ENCODE data around the gene ETNK2. TPM values are rescaled to one million over a fixed set of nuclear protein-coding genes. Genes with fewer than 3 reads are reported as not detected.

Gene ETNK2
- total RNA-seq, 4 donors from 2014 or later: 6.7 to 54.4 (median 25.0) TPM

DNA sequence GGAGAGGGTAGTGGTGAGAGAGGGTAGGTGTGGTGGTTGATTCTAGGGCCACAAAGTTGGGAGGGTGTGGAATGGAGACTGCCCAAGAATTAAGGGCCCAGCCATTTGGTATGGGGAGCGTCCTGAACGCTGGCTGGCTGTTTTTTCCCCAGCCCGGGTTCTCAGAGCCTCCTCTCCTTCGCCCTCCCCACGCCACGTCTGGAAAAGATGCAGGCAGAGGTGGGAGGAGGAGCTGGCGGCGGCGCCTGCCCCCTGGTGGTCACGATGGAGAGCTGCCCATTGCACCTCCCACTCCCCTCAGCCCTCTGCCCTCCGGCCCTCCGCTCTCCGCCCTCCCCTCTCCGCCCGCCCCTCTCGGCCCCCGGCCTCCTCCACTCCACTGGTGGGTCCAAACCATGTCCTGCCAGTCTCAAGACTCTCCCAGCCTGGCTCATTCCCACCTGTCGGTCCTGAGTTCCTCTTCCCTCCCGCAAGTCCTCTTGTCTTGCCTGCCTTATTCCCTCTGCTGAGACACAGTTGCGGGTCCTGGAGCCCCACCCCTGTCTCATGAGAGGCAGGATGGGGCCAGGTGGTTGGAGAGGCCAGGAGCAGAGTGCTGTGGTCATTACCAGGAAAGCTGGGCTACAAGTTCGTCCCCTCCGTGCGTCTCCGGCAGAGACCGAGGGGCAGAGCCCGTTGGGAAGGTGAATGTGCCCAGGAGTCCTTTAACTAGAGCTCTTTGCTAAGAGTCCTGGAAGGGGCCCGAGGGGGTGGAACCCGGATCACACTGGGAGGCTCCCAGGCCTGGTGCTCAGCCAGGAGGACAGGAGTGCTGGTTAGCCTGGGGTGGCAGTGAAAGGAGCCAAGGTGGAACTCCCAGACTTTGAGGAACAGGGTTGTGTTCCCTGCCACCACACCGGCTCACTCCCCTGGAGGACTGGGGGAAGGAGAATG is 22.6 kb downstream of the ETNK2 start:
- no peak for DNase-seq
- Histone ChIP-seq H3K36me3 (peaks cover 0 to 45% (median 6%) of the 10 kb centered on the region in 3 donors), H3K4me3 (peak overlapping the region; percentile 2 to 56 (median 36)), H3K4me1 (peaks cover 33 to 72% (median 37%) of the 10 kb centered on the region in 3 donors), H3K9me3 (no peaks in the 10 kb centered on the region), H3K27ac (peak overlapping the region; percentile 3 to 79 (median 62)), H3K27me3 (no peaks in the 10 kb centered on the region)
- TF ChIP-seq, protein P1, sequence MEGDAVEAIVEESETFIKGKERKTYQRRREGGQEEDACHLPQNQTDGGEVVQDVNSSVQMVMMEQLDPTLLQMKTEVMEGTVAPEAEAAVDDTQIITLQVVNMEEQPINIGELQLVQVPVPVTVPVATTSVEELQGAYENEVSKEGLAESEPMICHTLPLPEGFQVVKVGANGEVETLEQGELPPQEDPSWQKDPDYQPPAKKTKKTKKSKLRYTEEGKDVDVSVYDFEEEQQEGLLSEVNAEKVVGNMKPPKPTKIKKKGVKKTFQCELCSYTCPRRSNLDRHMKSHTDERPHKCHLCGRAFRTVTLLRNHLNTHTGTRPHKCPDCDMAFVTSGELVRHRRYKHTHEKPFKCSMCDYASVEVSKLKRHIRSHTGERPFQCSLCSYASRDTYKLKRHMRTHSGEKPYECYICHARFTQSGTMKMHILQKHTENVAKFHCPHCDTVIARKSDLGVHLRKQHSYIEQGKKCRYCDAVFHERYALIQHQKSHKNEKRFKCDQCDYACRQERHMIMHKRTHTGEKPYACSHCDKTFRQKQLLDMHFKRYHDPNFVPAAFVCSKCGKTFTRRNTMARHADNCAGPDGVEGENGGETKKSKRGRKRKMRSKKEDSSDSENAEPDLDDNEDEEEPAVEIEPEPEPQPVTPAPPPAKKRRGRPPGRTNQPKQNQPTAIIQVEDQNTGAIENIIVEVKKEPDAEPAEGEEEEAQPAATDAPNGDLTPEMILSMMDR (IDR thresholded peaks at IDR 0.05): peak; percentile 88 to 97 (median 89)
- TF ChIP-seq POLR2A (IDR thresholded peaks at IDR 0.05): no peak
- WGBS, 2 donors: 2 to 5% methylated on average over 7 to 14 of the region's 29 CpGs
- intact Hi-C loops (cut with DNase I): no loop called here

DNA sequence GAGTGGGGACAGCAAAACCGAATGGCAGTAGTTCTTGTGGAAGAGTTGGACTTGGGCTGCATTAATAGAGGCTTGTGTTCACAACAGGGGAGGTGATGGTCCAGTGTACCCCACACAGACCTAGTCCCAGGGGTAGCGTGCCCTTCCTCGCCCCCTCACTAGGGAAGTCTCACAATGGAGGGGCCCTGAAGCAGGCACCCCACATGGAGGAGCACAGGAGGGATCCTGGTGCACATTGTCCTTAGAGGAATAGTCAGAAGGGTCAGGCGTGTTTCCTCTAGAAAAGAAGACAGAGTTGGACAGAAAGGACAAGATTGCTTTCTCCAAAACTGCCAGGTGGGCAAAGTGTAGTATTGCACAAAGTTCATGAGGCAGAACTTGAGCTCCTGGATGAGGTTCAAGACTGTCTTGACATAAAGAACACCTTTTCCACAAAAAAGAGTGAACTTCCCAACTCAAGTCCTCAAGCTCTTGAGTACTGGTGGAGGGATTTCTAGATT is 23.3 kb downstream of the ETNK2 start:
- H3K4me1 ChIP-seq: peaks cover 33 to 72% (median 37%) of the 10 kb centered on the region in 3 donors
- peak overlapping the region in 3 of 4 donors; percentile 56 to 79 (median 69) for H3K27ac ChIP-seq
- H3K36me3 ChIP-seq: peaks cover 0 to 46% (median 12%) of the 10 kb centered on the region in 3 donors
- WGBS, 2 donors: 62 to 73% methylated on average over 4 of the region's 4 CpGs
- intact Hi-C loops (cut with DNase I): no loop called here
- TF ChIP-seq, protein P1 (IDR thresholded peaks at IDR 0.05): no peak
- TF ChIP-seq POLR2A (IDR thresholded peaks at IDR 0.05): no peak
- no peaks in the 10 kb centered on the region for H3K9me3 ChIP-seq
- no peaks in the 10 kb centered on the region for H3K27me3 ChIP-seq
- no peak for DNase-seq
- H3K4me3 ChIP-seq: peak overlapping the region in 1 of 4 donors; percentile 56

DNA sequence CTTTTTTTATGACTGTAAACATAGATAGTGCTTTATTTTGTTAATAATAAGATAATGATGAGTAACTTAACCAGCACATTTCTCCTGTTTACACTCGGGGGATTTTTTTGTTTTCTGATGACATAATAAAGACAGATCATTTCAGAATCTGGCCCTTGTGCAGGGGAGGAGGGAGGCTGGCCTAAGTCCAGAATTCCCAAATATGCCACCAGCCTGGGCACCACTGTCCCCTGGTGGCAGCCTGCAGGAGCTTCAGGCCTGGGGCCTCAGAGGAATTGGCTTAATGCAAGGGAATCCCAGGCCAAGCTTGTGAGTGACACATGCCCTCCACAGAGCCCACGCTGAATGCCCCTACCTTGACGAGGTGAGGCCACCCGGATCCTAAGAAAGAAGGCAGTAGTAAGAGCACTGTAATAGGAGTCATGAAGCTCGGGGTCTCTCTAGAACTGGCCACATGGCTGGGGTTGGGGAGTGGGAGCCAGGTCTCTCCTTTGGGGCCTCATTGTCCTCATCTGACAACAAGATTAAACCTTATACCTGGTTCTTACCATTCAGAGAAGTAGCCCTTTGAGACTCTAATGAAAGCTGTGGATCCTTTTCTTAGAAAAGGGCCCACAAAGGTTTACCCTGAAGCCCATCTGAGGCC is 24.1 kb downstream of the ETNK2 start:
- Histone ChIP-seq H3K27ac (peak overlapping the region in 3 of 4 donors; percentile 46 to 79 (median 54)), H3K4me1 (peaks cover 33 to 72% (median 37%) of the 10 kb centered on the region in 3 donors), H3K4me3 (no peak overlapping the region), H3K9me3 (no peaks in the 10 kb centered on the region), H3K27me3 (no peaks in the 10 kb centered on the region), H3K36me3 (peaks cover 0 to 54% (median 18%) of the 10 kb centered on the region in 3 donors)
- TF ChIP-seq POLR2A (IDR thresholded peaks at IDR 0.05): no peak
- TF ChIP-seq, protein P1 (IDR thresholded peaks at IDR 0.05): peak; percentile 68 to 98 (median 97)
- intact Hi-C loops (cut with DNase I): no loop called here
- WGBS, 2 donors: 15 to 37% methylated on average over 1 to 4 of the region's 5 CpGs
- DNase-seq: no peak

DNA sequence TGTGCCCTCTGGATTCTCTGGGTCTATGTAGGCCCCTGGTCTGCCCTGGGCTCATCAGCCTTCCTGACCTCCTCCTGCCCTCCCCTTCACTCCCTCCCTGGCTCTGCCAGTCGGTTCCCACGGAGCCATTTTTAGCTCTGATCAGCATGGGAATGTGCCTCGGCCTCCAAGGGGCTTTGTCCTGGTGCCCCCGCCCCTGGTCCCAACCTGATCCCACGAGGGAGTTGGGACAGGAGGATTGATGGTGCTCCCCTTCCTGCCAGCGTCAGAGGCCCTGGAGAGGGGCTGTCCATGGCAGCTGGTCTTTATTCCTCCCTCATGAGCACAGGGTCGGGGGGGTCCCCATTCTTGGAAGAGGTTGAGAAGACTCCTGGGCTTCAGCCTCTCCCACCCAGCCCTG is 24.9 kb downstream of the ETNK2 start:
- Histone ChIP-seq H3K4me1 (peaks cover 33 to 66% (median 37%) of the 10 kb centered on the region in 3 donors), H3K36me3 (peaks cover 0 to 57% (median 18%) of the 10 kb centered on the region in 3 donors), H3K4me3 (no peak overlapping the region), H3K9me3 (no peaks in the 10 kb centered on the region), H3K27me3 (no peaks in the 10 kb centered on the region), H3K27ac (peak overlapping the region in 3 of 4 donors; percentile 45 to 79 (median 54))
- TF ChIP-seq, protein P1 (IDR thresholded peaks at IDR 0.05): no peak
- no peak for TF ChIP-seq POLR2A (IDR thresholded peaks at IDR 0.05)
- WGBS, 2 donors: 16 to 30% methylated on average over 2 to 4 of the region's 7 CpGs
- no peak for DNase-seq
- intact Hi-C loops (cut with DNase I): no loop called here
